NCI-H2081 treated with DMSO at 0.1 percent for 48 hours (cell line): ENCODE results near the gene TMED10.
"Not testable (repeated sequence)": the region's sequence is repeated elsewhere in the genome, so short reads cannot be mapped to it uniquely, and the experiment has no call there.

Experiments used
- DNase-seq: peaks from one replicate; lab custom pipeline; 2025; lab: John Stamatoyannopoulos, UW

The TMED10 gene

DNA sequence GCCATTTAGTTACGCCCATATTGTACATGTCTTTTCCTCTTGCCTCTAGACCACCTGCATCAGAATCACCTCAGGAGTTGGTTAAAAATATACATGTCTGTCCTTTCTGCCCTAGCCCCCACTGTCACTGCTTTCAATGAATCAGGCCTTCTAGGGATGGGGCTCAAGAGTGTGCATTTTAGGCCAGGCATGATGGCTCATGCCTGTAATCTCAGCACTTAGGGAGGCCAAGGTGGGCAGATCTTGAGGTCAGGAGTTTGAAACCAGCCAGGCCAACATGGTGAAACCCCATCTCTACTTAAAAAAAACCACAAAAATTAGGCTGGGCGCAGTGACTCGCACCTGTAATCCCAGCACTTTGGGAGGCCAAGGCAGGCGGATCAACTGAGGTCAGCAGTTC, 13.6 kb upstream of the TMED10 start:
- no peak for DNase-seq

DNA sequence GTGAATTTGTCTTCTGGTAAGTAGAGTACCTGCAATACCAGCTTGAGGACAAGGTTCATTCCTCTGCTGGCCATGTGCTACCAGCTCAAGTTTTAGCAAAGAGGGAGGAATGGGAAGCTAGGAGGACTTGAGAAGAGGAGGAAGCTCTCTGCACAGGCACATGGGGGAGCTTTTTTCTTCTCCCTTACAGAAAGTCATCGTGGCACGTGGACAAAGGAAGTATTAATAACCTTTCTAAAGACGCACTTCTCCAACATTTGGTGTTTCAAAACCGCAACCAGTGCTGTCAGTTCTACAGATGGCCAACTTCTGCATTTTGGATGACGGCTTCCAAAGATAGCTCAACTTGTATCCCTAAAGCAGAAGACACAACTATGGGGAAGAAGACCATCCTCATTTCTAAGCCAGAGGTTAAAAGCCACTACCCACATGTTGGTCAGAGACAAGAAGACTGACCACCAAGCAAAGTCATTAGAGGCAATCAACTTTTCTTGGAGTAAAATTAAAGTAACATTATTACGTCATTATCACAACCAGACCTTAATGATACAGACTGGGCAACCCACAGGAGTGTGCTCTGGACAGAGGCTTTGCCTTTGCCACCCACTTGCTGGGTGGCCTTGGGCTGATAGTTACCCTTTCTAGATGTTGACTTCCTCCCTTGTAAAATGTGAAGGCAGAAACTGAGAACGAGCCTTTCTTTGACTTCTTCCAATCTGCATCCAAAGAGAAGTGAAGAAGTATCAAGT, 12.3 kb upstream of the TMED10 start:
- no peak for DNase-seq

DNA sequence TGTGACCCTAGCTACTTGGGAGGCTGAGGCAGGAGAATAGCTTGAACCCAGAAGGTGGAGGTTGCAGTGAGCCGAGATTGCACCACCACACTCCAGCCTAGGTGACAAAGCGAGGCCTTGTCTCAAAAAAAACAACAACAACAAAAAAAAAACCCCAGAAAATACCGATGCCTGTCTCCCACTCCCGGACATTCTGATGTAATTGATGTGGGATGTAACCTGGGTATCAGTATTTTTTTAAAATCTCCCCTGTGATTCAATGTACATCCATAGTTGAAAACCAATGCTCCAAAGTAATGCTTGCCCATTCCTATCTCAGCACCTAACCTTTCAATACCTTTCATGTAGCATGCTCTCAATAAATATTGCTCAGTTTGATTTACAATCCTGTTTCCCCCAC, 11.7 kb upstream of the TMED10 start:
- no peak for DNase-seq

DNA sequence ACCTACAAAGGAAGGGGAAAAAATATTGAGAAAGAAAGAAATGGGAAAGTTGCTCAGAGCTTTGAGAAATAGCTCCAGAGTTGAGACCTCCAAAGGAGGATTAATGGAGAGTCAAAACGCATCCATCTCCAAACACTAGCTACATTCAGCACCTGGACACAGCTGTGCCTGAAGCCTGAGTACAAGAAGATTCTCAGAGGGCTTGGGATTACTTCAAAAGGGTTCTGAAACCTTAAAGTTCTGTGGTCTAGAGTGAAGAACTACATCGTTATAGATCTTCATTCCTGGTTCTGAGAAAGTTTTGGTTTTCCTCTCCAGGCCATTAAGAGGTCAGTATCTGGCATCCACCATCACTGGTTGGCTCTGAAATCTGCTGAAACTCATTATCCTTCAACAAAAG, 10.5 kb upstream of the TMED10 start:
- DNase-seq: no peak

DNA sequence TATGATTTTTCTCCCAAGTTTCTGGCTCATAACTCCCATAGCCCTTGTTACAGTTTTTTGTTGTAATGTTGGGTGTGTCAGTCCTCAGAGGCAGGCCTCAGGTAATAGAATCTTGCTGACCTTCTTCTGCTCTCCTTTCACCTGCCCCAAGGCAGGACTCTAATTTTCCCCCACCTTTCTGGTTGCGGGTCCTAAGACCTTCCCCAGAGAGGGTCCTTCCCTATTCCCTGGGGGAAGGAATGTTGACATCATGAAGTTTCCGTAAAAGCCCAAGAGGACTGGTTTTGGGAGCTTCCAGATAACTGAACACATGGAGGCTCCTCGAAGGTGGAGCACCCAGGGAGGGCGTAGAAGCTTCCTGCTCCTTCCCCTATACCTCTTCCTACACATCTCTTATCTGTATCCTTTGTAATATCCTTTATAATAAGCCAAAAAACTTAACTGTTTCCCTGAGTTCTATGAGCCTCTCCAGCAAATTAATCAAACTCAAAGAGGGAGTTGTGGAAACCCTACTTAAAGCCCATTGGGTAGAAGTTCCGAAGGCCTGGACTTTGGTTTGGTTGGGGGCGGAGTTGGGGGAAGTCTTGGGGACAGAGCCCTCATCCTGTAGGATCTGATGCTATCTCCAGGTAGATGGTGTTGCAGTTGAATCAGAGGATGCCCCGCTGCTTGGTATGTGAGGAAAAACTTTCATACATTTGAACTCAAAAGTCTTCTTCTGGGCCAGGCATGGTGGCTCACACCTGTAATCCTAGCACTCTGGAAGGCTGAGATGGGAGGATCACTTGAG, 9.0 kb upstream of the TMED10 start:
- no peak for DNase-seq

DNA sequence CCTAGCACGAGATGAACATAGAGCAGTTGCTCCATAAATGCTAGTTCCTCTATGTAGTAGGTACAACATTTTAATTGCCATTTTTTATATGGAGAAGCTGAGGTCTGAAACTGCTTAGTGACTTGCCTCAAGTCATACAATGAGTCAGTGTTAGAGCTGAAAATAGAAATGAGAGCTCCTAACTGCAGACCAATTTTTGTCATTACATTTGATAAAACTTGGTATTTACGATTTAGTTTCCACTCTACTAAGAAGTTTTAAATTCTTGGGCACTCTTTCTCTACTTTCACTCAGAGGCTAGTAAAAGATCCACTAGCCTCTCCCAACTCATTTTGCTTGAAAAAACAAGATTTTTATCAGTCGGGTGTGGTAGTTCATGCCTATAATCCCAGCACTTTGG, 8.1 kb upstream of the TMED10 start:
- DNase-seq: no peak

DNA sequence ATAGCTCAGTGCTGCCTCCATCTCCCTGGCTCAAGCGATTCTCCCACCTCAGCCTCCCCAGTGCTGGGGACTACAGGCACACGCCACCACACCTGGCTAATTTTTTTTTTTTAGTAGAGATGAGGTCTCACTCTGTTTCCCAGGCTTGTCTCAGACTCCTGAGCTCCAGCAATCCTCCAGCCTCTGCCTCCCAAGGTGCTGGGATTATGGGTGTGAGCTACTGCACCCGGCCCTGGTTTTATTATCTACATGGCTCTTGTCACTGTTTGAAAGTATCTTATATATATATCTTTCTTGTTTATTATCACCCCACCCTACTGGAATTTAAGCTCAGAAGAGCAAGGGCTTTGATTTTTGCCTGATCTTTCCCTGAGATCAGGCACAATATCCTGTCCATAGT, 7.6 kb upstream of the TMED10 start:
- DNase-seq: no peak

DNA sequence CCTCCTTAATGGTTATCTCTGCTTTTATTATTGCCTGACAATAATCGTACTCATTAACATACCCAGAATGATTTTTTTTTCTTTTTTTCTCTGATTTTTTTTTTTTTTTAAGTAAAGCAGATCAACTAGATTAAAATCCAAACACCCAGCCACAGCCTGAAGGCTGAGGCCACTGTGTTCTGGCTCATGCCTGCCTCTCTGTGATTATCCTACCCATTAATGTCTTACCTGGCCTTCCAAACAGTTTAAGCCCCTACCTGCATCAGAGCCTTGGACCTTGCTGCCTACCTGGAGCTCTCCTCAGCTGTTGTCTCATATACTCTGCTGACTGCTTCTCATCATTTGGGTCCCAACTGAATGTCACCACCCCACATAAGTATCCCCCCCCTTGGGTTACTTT, 6.8 kb upstream of the TMED10 start:
- DNase-seq: no peak

DNA sequence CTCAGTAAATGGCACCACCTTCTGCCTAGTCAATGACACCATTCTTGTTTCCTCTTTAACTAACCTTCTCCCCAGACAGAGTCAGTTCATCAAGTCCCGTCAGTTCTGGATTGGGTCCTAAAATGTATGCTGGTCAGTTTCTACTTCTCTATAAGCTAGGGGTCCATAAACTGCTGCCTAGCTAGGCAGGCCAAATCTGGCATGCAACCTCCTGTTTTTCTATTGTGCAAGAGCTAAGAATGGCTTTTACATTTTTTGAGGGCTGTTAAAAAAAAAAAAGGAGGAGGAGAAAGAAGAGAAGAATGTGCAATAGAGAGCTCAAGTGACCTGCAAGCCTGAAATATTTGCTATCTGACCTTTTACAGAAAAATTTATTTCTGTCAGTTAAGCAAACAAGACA, 6.4 kb upstream of the TMED10 start:
- no peak for DNase-seq

DNA sequence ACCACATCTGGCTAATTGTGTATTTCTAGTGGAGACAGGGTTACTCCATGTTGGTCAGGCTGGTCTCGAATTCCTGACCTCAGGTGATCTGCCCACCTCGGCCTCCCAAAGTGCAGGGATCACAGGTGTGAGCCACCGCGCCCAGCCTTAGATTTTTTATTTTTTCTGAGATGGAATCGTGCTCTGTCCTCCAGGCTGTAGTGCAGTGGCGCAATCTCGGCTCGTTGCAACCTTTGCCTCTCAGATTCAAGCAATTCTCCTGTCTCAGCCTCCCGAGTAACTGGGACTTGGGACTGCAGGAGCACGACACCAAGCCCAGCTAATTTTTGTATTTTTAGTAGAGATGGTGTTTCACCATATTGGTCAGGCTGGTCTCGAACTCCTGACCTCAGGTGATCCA, 5.8 kb upstream of the TMED10 start:
- DNase-seq: not testable (repeated sequence)

DNA sequence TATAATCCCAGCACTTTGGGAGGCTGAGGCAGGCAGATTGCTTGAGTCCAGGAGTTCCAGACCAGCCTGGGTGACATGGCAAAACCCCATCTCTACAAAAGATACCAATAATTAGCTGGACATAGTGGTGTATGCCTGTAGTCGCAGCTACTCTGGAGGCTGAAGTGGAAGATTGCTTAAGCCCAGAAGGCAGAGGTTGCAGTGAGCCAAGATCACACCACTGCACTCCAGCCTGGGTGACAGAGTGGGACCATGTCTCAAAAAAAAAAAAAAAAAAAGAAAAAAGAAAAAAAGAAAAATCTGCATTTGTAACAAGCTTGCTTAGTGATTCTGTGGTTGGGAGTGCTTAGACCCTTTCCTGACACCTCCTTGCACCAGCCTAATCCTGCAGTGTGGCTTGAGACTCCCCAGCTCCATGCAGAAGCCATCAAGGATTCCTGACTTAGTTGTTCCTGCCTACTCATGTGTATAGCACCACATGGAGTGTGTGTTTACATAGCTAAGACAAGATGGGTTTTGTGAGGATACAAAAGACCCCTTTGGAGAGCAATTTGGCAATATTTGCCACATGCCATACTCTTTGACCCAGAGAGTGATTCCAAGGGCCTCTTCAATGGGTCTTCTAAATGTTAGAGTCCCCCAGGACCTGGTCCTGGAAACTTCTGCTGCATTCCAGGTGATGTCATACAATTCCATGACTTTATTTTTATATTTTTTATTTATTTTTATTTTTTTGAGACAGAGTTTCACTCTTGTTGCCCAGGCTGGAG, 5.1 kb upstream of the TMED10 start:
- DNase-seq: no peak

DNA sequence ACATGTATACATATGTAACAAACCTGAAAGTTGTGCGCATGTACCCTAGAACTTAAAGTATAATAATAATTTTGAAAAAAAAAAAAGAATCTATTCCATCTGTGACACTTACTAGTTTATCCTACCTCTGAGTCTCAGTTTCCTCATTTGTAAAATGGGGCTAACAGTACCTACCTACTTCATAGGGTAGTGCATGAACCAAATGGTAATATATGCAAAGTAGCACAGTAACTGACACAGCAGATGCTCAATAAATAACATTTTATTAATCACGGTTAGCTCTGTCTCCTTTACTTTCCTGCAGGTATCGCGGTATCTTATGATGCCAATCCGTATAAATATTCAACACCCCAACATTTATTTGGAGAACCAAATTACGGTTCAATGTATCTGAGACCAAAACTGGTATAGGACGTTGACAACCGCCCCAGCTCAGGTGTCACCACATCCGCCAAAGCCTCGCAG, 703 bp downstream of the TMED10 start:
- no peak for DNase-seq

DNA sequence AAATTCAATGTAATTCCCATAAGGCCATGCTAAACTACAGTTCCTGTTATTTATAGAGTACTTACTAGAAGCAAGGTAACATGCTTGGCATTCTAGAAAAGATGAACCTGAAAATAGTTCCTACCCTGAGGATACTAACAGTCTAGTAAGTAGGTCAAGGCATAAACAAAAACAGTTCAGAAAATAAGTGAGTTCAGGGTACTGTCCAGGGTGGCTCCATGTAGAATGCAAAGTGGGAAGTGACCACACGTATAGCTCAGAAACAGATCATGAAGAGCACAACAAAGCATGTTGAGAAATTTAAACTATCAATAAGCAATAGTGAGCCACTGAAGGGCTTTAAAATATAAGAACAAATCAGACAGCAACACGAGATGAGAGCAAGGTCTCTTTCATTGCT, 2.3 kb downstream of the TMED10 start:
- DNase-seq: no peak

DNA sequence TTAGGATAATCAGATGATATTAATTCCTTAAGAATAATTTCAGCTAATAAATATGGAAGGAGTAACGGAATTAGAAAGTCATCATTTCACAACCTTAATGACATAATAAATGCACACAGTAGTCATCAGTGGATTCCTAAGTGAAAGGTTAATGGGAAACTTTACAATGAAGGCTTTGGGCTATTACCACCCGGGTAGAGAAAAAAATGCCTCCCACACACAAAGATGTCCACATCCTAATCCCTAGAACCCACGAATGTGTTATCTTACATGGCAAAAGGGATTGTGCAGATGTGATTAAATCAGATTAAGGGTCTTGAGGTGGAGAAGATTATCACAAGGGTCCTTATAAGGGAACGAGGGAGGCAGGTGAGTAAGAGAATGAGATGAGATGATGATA, 5.6 kb downstream of the TMED10 start:
- no peak for DNase-seq

DNA sequence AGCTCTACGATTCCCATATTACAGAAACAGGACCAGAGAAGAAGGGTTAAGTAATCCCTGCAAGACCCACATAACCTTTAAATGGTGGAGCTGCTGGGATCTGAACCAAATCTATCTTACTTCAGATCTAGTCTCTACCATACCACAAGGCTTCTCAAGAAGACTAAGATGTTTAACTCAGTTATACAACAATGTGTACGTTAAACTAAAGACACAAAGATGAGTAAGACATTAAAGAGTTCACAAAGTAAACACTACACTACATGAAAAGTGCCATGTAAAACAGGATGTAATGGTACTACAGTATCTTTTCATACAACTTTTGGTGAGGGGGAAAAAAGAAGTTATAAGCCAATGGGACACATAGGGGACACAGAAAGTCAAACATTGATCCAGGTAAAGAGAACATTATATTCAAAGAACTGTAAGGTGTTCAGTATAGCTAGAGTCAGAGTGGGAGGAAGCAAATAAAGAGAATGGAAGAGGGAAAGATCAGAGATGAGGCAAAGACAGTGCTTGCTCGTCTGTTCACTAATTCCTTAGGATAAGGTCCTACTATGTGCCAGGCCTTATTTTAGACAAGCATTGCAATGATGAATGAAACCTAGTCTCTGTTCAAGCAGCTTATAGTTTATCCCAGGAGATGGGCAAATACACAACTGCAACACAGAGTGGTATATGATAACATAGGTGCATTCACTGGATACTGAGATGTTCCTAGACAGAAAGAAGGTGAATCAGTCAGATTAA, 7.7 kb downstream of the TMED10 start:
- no peak for DNase-seq

DNA sequence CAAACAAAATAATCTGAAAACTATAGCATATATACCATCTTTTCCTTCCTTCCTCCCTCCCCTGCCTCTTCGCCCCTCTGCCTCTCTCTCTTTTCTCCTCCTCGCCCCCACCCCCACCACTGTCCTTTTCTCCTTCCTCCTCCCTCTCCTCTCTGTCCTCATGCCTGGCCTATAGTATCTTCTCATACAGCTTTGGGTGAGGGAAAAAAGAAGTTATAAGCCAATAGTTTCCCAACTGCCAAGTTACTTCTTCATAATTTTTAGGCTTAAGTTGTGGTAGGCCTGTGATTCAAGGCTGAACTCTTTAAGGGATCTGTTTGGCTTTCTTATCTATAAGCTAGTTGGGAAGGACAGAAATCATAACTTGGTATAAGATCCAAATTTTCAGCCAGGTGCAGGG, 9.1 kb downstream of the TMED10 start:
- no peak for DNase-seq

DNA sequence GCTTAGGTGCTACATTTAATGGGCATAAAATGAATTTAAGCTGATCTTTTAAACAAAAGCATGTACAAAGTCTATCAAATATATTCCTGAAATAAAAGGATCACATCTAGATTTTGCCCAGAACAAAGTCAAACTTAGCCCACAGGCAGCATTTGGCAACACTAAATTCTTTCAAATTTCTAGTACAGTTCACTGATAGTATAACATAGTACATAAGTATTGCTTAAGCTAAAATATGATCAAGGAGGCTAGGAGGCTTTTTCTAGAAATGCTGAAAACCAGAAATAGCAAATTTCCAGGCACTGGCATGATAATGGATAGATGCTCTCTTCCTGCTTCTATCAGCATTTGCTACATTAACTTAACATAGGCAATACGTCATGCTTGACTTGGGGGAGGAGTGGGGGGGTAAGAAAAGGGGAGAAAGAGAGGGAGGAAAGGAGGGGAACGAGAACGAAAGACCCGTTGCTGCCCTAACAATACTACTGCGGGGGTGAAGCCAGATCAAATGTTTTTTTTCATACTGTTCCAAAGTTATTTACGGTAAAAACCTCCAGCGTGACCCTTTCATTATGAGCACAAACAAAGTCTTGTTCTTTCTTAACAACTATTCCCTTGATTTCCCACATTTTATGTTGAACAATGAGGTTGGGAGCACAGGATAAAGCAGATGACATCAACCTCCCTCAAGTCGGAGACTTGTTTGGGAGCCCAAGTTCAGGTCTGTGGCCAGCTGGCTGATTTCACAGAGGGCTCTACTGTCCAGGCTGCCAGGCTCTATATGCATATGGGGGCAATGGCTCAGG, 10.6 kb downstream of the TMED10 start:
- DNase-seq: no peak

DNA sequence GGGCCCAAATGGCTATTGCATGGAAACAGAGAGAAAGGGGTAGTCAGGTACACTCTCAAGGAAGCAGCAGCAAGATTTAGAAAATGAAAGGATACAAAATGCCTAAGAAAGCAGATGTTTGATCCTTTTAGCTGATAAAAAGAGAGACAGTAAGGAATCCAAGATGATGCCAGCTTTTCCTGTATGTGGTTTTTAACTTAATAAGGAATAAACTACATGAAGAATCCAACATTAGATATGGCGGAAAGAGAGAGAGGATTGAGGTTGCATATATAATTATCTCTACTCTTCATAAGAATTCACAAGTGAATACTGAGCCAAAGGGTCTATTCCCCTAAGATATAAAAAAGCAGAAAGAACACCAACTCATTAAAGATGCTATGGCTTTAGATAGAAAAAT, 11.6 kb downstream of the TMED10 start:
- no peak for DNase-seq

DNA sequence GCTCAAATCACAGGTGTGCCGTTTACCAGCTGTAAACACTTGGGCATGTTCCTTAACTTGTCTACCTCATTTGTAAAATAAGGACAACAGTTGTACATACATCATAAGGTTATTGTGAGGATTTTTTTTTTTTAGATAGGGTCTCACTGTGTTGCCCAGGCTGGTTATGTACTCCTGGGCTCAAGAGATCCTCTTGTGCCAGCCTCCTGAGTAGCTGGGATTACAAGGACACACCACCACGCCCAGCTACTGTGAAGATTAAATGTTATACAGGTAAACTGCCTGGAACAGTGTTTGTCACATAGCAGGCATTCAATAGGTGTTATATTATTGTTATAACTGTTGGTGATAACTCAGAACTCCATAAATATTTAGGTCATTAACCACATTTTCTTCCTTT, 12.7 kb downstream of the TMED10 start:
- DNase-seq: no peak

DNA sequence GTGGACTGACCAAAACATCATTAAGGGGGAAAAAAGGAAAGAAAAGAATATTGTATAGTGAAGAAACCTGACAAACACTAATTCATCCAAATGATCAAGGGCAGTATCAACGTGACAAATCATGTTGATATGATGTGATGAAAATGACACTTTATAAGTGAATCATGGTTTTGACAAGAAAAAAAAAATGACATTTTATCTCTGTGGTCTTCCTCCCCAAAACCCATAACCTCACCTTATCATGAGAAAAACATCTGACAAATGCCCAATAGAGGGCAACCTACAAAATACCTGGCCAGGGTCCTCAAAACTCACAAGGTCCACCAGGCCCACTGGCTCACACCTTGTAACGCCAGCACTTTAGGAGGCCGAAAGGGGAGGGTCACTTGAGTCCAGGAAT, 13.8 kb downstream of the TMED10 start:
- DNase-seq: no peak
